Inflammatory macrophage (primary cell): Measurements from ENCODE around the gene LRTM1.

Experiments
- DNase-seq, 2 donors: peaks; one replicate each; pipeline ENCODE4 v3.0.0-alpha.2; 2020 to 2022

Gene LRTM1

GRCh38 chr3:54889731-54890130 lies 38.1 kb downstream of the LRTM1 start:
- no peak for DNase-seq

GRCh38 chr3:54888873-54889272 lies 39.0 kb downstream of the LRTM1 start:
- no peak for DNase-seq

DNA sequence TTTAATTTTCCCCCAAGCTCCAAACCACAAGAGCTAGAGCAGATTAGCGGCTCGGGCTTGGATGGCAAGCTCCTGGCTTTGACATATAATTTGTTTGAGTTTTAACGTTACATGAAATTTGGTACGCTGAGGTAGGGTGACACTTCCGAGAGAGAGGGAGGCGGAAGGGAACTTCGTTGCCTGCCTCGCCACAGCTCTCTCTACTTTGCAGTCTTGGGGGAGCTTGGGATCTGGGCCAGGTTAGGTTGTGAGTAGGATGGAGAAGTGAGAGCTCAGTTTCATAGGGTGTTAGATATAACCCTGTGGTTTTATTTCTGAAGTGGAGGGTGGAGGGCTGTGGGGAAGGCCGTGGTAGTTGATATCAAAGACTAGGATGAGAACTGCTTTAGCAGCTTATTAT lies 39.7 kb downstream of the LRTM1 start:
- DNase-seq, result no peak

- no peak for DNase-seq
Observed at GRCh38 chr3:54882129-54882833, 45.6 kb downstream of the LRTM1 start.

- DNase-seq, result no peak
Observed at GRCh38 chr3:54878145-54878544, 49.7 kb downstream of the LRTM1 start.

- no peak for DNase-seq
Observed at GRCh38 chr3:54877730-54878129, 50.1 kb downstream of the LRTM1 start.

GRCh38 chr3:54876694-54877093 lies 51.2 kb downstream of the LRTM1 start:
- no peak for DNase-seq

DNA sequence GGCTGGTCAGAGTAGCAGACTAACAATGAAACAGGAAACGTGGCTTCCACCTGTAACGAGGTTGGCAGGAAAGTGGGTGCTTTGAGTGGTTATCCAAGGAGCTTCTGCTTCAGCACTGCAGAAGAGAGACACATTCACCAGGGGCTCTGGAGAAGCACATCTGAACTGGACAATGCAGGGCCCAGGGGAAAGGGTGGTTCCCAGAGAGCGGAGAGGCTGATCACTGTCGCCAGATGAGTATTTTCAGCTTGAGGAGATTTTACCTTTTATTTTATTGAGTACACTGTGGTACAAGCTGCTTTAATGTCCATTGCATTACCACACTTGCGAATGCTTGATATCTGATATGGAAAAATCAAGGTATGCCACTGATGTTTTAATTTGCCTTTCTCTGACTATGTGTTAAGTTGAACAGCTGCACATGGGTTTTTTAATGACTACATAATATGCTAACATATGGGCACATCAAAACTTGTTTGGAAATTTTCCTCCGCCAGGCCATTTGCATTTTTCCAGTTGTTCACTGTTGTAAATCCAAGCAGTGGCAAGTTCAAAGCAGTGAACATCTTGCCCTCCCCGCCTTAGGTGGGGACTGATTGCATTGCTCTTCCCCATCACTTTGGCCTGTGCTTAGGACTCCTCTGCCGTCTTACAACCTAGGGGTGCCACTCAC lies 52.1 kb downstream of the LRTM1 start:
- no peak for DNase-seq

- DNase-seq, result no peak
Observed at GRCh38 chr3:54874816-54875556, 52.9 kb downstream of the LRTM1 start.

- DNase-seq, result no peak
Observed at GRCh38 chr3:54873059-54874010, 54.5 kb downstream of the LRTM1 start.

DNA sequence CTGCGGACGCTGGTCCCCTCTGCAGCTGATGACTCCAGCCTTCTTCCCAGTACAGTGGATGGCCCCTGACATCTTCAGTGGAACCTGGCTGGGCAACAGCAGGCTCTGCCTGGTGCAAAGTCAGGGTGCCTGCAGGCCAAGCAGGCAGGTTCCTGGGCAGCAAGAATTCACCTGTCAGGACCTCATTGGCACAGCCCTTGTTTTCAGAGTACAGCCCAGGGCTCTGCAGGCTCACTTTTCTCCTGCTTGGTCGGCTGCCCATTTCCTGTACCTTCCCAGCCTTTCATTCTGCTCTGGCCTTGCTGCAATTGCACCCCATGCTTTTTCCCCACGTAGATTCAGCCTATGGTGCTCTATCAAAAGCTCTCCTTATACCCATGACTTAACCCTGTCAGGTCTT lies 56.0 kb downstream of the LRTM1 start:
- DNase-seq, result no peak

DNA sequence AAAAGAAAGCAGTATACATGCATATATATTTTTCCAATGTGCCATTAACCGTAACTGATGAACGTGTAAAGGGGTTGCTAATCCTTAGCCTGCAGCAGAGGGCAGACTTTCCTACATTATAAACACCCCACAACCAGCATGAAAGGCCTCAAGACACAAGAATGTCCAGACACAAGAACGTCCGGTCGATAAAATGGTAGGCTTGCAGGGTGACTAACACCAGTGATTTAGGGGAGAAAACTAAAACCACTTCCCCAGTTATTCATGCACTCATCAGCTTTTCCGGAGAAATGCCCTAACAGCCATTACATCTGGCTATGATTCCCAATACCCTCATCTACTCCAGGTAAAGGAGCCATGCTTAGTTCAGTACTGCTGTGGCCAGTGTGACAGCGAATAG lies 57.4 kb downstream of the LRTM1 start:
- no peak for DNase-seq
